COLO668 (cell line): Measurements from ENCODE around the gene IMMP2L.
"Not testable (repeated sequence)": the region's sequence is repeated elsewhere in the genome, so short reads cannot be mapped to it uniquely, and the experiment has no call there.

ENCODE experiments used
- DNase-seq: peaks from one replicate; lab custom pipeline; 2025; ENCODE audit not compliant: unreplicated experiment; lab: John Stamatoyannopoulos, UW

IMMP2L gene

GRCh38 chr7:111356941-111357340 is 205.4 kb downstream of the IMMP2L start:
- DNase-seq = no peak

- no peak for DNase-seq
Observed at GRCh38 chr7:111352319-111352718, 210.0 kb downstream of the IMMP2L start.

DNA sequence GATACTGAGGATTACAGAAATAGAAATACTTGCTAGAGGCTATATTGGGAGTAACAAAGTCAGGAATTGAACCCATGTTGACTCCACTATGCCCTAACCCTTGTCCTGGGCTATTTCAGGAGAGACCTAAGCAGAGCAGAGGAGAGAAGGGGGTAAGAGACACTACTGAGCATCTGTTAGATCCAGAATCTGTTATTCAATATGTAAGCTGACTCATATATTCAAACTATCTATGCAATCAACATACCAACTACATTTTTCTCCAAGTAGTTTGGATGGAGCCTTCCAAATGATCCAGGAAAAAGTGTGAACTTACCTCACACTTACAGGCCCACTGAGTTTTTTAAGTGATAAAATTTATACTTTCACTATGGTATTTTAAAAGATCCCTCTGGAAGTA is 216.1 kb downstream of the IMMP2L start:
- DNase-seq = no peak

- DNase-seq = no peak
Observed at GRCh38 chr7:111343017-111343416, 219.3 kb downstream of the IMMP2L start.

GRCh38 chr7:111339006-111339405 is 223.3 kb downstream of the IMMP2L start:
- no peak for DNase-seq

DNA sequence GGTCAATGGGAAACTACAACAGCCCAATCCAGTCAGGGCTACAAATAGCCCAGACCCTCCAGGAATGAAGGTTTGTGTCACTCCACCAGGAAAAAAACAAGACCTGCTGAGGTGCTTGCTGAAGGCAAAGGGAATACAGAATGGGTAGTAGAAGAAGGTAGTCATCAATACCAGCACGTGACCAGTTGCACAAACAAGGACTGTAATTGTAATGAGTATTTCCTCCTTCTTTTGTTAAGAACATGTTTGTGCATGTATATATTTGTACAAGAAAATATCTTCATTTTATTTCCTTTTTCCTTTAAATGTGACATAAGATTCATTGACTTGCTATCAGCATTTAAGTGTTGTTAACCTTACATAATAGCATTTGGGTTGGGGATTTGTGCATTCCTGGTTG is 229.3 kb downstream of the IMMP2L start:
- DNase-seq = no peak

DNA sequence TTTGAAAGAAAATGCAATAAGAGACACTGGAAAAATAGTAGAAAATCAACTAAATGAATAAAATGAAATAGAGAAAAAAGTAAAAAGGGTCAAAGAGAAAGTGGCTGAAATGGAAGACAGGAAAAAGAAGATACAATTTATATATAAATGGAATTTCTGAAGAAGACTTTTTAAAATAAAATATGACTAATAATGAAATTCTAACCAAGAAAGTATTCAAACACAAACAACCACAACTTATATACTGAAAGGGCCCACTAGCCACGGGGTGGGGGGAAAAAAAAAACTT is 232.1 kb downstream of the IMMP2L start:
- DNase-seq = no peak

GRCh38 chr7:111329367-111330234 is 232.7 kb downstream of the IMMP2L start:
- no peak for DNase-seq

GRCh38 chr7:111328487-111328886 is 233.8 kb downstream of the IMMP2L start:
- DNase-seq = no peak

DNA sequence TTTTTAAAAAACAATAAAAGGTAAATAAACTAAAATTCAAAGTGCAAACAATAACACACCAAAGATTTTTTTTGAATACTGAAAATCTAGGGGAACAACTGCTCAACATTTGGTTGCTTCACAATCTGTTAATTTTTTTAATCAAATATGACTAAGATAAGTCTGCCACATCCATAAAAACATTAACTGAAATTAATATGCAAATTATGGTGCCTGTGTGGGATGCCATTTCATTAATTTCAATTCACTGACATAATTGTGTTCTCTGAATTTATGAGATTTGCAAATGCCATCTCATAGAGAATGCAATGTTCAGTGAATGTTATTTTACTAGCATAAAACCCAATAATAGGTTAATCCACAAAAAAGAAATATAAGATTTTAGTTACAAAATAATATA is 237.5 kb downstream of the IMMP2L start:
- DNase-seq = no peak

DNA sequence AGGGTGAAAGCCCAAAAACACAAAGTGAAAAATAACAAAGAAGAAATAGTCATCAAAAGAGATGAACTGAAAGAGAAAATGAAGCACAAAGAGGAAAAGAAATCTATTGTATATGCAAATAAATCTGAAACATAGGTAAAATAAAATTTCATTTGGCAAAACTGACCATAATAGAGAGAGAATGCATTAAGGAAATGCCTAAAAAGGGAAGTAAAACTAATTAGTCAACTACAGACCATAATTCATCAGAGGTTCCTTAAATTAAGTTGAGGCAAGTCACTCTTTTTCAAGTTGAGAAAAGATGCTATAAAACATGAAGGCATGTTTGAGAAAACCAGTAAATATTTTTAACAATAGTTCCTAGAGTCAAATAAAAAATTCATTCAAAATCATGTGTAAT is 238.1 kb downstream of the IMMP2L start:
- no peak for DNase-seq

DNA sequence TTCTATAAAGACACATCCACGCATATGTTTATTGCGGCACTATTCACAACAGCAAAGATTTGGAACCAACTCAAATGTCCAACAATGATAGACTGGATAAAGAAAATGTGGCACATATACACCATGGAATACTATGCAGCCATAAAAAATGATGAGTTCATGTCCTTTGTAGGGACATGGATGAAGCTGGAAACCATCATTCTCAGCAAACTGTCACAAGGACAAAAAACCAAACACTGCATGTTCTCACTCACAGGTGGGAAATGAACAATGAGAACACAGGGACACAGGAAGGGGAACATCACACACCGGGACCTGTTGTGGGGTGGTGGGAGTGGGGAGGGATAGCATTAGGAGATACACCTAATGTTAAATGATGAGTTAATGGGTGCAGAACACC is 238.6 kb downstream of the IMMP2L start:
- DNase-seq = not testable (repeated sequence)

GRCh38 chr7:111320133-111320532 is 242.2 kb downstream of the IMMP2L start:
- DNase-seq = no peak

DNA sequence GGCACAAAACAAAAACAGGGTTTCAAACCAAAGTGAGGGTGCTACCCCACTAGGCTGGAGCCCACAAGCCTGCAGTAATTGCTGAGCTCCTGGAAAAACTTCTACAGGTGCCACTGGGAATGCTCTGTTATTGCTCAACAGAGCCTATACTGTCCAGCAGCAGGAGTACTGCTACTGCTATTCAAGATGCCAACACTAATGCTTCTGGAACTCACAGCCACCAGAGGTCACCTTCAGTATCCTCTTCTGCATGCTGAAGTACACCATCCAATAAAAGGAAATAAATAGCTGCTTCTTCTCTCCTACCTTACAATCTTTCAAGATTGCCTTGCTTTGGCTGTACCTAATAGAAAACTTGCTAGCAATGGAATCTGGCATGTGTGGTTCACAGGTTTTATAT is 249.3 kb downstream of the IMMP2L start:
- no peak for DNase-seq

GRCh38 chr7:111308691-111309090 is 253.6 kb downstream of the IMMP2L start:
- DNase-seq = no peak

DNA sequence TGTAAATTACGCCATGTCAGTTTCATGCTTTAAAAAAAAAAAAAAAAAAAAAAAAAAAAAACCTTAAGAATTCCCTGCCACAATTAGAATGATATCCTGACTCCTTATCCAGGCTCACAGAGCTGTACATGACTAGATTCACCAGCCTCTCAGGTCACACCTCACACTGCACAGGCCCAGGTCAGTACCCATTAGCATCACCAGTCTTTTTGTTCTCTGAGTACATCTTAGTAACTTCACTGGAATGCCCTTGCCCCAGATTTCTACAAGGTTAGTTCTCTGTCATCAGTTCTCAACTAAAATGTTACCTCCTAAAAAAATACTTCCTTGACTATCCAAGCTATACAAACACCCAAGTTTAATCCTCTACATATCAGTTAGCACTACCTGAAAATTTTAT is 260.4 kb downstream of the IMMP2L start:
- no peak for DNase-seq

DNA sequence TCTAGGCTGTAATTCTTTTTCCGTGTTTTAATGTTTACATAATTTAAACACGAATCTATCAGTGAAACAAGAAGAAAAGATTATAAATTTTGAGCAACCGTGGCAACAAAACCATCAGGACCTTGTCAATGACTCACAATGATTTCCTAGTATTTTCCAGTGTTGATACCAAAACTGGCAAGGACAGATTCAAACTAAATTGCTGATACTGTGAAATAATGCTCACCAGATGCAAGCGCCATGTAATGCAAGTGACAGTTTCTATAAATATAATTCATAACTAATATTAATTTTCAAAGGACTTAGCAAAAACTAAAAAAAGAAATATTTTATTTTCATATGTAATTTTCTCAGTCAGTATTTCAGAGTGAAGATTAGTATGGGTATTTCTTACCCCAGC is 267.8 kb downstream of the IMMP2L start:
- DNase-seq = no peak

DNA sequence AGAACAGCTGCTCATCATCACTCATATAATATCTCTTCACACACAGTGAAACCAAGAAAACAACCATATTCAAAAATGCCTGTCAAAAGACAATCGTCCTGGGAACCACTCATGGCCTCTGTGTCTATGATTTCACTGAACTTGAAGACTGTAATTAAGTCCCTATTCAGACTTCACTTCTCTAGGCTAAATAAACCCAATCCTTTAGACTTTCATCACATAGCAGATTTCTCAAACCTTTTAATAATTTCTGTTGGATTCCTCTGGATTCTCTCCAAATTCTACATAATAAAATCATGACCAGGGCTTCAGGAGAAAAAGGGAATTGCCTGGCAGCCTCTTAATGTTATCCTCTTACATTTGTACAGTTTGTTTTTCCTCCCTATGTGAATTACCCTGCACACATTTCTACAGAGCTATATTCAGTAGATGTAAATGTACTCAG is 270.2 kb downstream of the IMMP2L start:
- no peak for DNase-seq

DNA sequence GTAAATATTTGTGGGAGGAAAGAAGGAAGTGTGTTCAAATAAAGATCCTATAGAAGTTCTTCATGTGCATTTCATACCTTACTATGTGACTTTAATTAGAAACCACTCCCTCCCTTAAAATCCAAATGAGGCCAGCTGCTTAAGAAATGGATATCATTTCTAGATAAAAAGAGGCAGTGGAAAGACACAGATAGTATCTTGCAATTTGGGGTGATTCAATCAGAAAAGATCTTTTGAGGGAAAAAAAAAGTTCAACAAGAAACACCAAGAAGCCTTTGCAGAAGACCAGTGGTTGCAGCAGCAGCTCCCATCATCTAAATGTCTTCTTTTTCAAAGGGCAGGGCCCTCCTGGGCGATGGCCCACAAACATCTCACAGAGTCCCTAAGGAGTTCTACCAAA is 271.3 kb downstream of the IMMP2L start:
- DNase-seq = no peak

DNA sequence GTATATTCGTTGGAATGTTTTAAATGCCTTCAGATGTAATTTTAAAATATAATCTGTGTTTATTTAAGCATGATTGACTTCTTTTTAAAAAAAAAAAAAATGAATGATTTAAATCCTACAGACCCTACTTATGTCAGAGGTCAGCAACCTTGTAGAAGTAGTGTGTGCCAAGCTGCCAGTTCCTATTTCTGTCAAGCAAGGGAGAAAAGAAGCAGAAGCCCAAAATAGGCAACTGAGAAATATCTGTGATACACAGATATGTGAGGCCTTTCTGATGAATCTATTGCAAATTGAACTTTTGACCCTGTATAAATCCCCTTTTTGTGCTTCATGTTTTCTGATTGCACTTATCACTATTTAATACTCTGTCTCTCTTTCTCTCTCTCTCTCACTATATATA is 271.9 kb downstream of the IMMP2L start:
- no peak for DNase-seq

DNA sequence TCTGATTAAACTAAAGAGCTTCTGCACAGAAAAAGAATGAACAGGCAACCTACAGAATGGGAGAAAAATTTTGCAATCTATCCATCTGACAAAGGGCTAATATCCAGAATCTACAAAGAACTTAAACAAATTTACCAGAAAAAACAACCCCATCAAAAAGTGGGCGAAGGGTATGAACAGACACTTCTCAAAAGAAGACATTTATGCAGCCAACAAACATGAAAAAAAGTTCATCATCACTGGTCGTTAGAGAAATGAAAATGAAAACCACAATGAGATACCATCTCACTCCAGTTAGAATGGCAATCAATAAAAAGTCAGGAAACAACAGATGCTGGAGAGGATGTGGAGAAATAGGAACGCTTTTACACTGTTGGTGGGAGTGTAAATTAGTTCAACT is 273.9 kb downstream of the IMMP2L start:
- DNase-seq = not testable (repeated sequence)

GRCh38 chr7:111282626-111283025 is 279.7 kb downstream of the IMMP2L start:
- no peak for DNase-seq

- no peak for DNase-seq
Observed at GRCh38 chr7:111274857-111275256, 287.4 kb downstream of the IMMP2L start.
